Measurements from ENCODE around the gene CDH9. TPM values are rescaled to one million over a fixed set of nuclear protein-coding genes. Genes with fewer than 3 reads are reported as not detected.

CDH9 gene
- total RNA-seq, 4 donors from 2014 or later = 0.33 TPM; not detected in 3

GRCh38 chr5:26981750-26982149 lies 56.6 kb downstream of the CDH9 start:
- no peak for DNase-seq (ENCODE audit: extremely low spot score)
- H3K27me3 ChIP-seq = no peaks in the 10 kb centered on the region
- H3K4me1 ChIP-seq = no peaks in the 10 kb centered on the region
- no peaks in the 10 kb centered on the region for H3K36me3 ChIP-seq
- intact Hi-C loops (cut with DNase I) = no loop called here
- WGBS = 61% methylated on average over 3 of the region's 3 CpGs
- TF ChIP-seq EP300 (IDR thresholded peaks at IDR 0.05) (no peak), CTCF (IDR thresholded peaks at IDR 0.05) (no peak), POLR2A (IDR thresholded peaks at IDR 0.05; ENCODE audit: low read depth) (no peak), POLR2AphosphoS5 (IDR thresholded peaks at IDR 0.05) (no peak)
- H3K9me3 ChIP-seq = no peaks in the 10 kb centered on the region
- H3K27ac ChIP-seq (replicated peaks in 1 of 4) = no peak overlapping the region
- no peak overlapping the region for H3K4me3 ChIP-seq

GRCh38 chr5:26959290-26959689 lies 79.1 kb downstream of the CDH9 start:
- H3K4me1 ChIP-seq = no peaks in the 10 kb centered on the region
- no peaks in the 10 kb centered on the region for H3K27me3 ChIP-seq
- 76% methylated on average over 1 of the region's 1 CpG for WGBS
- intact Hi-C loops (cut with DNase I) = no loop called here
- DNase-seq (ENCODE audit: extremely low spot score) = no peak
- TF ChIP-seq EP300 (IDR thresholded peaks at IDR 0.05) (no peak), POLR2AphosphoS5 (IDR thresholded peaks at IDR 0.05) (no peak), POLR2A (IDR thresholded peaks at IDR 0.05; ENCODE audit: low read depth) (no peak), CTCF (IDR thresholded peaks at IDR 0.05) (no peak)
- H3K36me3 ChIP-seq = no peaks in the 10 kb centered on the region
- H3K9me3 ChIP-seq = peaks cover 0 to 4% (median 0%) of the 10 kb centered on the region in 4 donors
- H3K27ac ChIP-seq (replicated peaks in 1 of 4) = no peak overlapping the region
- H3K4me3 ChIP-seq = no peak overlapping the region

GRCh38 chr5:26955161-26955560 lies 83.2 kb downstream of the CDH9 start:
- intact Hi-C loops (cut with DNase I) = no loop called here
- TF ChIP-seq EP300 (IDR thresholded peaks at IDR 0.05) = no peak
- no peak for TF ChIP-seq CTCF (IDR thresholded peaks at IDR 0.05)
- no peak for TF ChIP-seq POLR2A (IDR thresholded peaks at IDR 0.05; ENCODE audit: low read depth)
- no peak for TF ChIP-seq POLR2AphosphoS5 (IDR thresholded peaks at IDR 0.05)
- DNase-seq (ENCODE audit: extremely low spot score) = no peak
- Histone ChIP-seq H3K4me3 (no peak overlapping the region), H3K27ac (replicated peaks in 1 of 4) (no peak overlapping the region), H3K9me3 (peaks cover 0 to 4% (median 0%) of the 10 kb centered on the region in 4 donors), H3K4me1 (no peaks in the 10 kb centered on the region), H3K36me3 (no peaks in the 10 kb centered on the region), H3K27me3 (no peaks in the 10 kb centered on the region)
- 59% methylated on average over 2 of the region's 2 CpGs for WGBS

GRCh38 chr5:26948921-26949320 lies 89.5 kb downstream of the CDH9 start:
- Histone ChIP-seq H3K36me3 (no peaks in the 10 kb centered on the region), H3K4me1 (no peaks in the 10 kb centered on the region), H3K9me3 (peaks cover 0 to 6% (median 0%) of the 10 kb centered on the region in 4 donors), H3K4me3 (no peak overlapping the region), H3K27ac (replicated peaks in 1 of 4) (no peak overlapping the region), H3K27me3 (no peaks in the 10 kb centered on the region)
- no peak for TF ChIP-seq POLR2AphosphoS5 (IDR thresholded peaks at IDR 0.05)
- no peak for TF ChIP-seq CTCF (IDR thresholded peaks at IDR 0.05)
- TF ChIP-seq POLR2A (IDR thresholded peaks at IDR 0.05; ENCODE audit: low read depth) = no peak
- TF ChIP-seq EP300 (IDR thresholded peaks at IDR 0.05) = no peak
- no peak for DNase-seq (ENCODE audit: extremely low spot score)
- intact Hi-C loops (cut with DNase I) = no loop called here
- 78% methylated on average over 2 of the region's 2 CpGs for WGBS

GRCh38 chr5:26945901-26946300 lies 92.5 kb downstream of the CDH9 start:
- H3K4me3 ChIP-seq = no peak overlapping the region
- intact Hi-C loops (cut with DNase I) = no loop called here
- no peak for TF ChIP-seq EP300 (IDR thresholded peaks at IDR 0.05)
- TF ChIP-seq POLR2AphosphoS5 (IDR thresholded peaks at IDR 0.05) = no peak
- TF ChIP-seq POLR2A (IDR thresholded peaks at IDR 0.05; ENCODE audit: low read depth) = no peak
- TF ChIP-seq CTCF (IDR thresholded peaks at IDR 0.05) = no peak

More at GRCh38 chr5:26945901-26946300, 92.5 kb downstream of the CDH9 start:
- Histone ChIP-seq H3K4me1 (no peaks in the 10 kb centered on the region), H3K27ac (replicated peaks in 1 of 4) (no peak overlapping the region), H3K9me3 (peaks cover 0 to 6% (median 0%) of the 10 kb centered on the region in 4 donors), H3K36me3 (no peaks in the 10 kb centered on the region), H3K27me3 (no peaks in the 10 kb centered on the region)
- no peak for DNase-seq (ENCODE audit: extremely low spot score)
